NT2/D1 (cell line): ENCODE measurements around the gene FREM2.
A peak's percentile ranks its signal among the peaks of the same experiment; 100 is the strongest.

Experiments used
- DNase-seq: peaks from one replicate; pipeline ENCODE4 v3.0.0-alpha.2; 2011; ENCODE audit warnings: low read depth, low spot score
- H3K27me3 ChIP-seq: 2 replicates; pipeline ENCODE4 v1.6.0; 2011; ENCODE audit warnings: mild to moderate bottlenecking; ENCODE audit not compliant: insufficient read length, insufficient read depth
- H3K36me3 ChIP-seq: 2 replicates; pipeline ENCODE4 v1.6.1; 2011; ENCODE audit warnings: mild to moderate bottlenecking, low read length, mixed read lengths; ENCODE audit not compliant: insufficient read depth, insufficient read length
- H3K4me1 ChIP-seq: 2 replicates; pipeline ENCODE4 v1.5.1; 2011; ENCODE audit not compliant: insufficient read depth, insufficient read length
- H3K4me3 ChIP-seq: 2 replicates; pipeline ENCODE4 v1.5.1; 2011; ENCODE audit warnings: low read depth; ENCODE audit not compliant: insufficient read length
- H3K9ac ChIP-seq: 2 replicates; pipeline ENCODE4 v1.6.0; 2011; ENCODE audit warnings: low read depth; ENCODE audit not compliant: insufficient read length
- H3K9me3 ChIP-seq: 2 replicates; pipeline ENCODE4 v1.5.1; 2011; ENCODE audit warnings: mild to moderate bottlenecking, low read length; ENCODE audit not compliant: insufficient read depth
- SUZ12 ChIP-seq: IDR thresholded peaks from 2 replicates; pipeline ENCODE4 v1.6.1; 2011; ENCODE audit not compliant: insufficient read length, insufficient read depth; ENCODE audit errors: extremely low read depth
- YY1 ChIP-seq: IDR thresholded peaks from 2 replicates; pipeline ENCODE4 v1.6.1; 2011; ENCODE audit not compliant: insufficient read length, insufficient read depth
- ZNF274 ChIP-seq: IDR thresholded peaks from 2 replicates; pipeline ENCODE4 v1.6.1; 2011; ENCODE audit warnings: mild to moderate bottlenecking, low read depth, low read length

The FREM2 gene

DNA sequence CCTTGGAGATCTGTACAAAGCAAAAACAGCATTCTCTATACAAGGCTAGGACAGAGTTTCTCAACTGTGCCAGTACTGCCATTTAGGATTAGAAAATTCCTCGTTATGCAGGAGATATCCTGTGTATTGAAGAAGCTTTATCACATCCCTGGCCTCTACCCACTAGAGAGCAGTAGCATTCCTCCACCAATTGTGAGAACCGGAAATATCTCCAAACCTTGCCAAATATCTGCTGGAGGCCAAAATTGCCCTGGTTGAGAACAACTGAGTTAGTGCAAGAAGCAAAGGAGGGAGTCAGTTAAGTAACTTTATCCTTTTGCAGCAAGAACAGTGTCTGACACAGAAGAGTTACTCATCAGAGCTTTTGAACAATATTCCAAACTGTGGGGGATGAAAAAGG is 16.2 kb upstream of the FREM2 start:
- H3K4me1 ChIP-seq, result no peaks in the 10 kb centered on the region
- no peak for DNase-seq

DNA sequence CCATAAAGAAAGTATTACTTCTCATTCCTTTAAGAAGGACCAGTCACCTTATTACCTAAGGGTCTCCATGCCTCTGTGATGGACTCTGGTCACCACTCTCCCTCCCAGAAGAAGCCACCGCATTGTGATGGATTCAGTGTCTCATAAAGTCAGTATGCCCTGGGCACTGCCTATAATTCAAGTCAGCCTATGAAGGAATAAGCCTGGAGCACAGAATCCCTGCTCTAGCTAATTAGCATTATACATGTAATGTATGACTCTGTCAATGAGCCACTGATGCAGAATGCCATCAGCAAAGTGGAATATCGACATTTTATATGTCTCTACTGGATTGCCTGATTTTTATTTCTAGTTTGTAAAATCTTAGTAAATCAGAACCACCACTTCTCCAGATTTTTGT is 14.9 kb upstream of the FREM2 start:
- Histone ChIP-seq H3K27me3 (no peaks in the 10 kb centered on the region), H3K4me1 (no peaks in the 10 kb centered on the region), H3K36me3 (no peaks in the 10 kb centered on the region), H3K9ac (no peak overlapping the region), H3K9me3 (no peaks in the 10 kb centered on the region), H3K4me3 (no peak overlapping the region)
- TF ChIP-seq SUZ12 (no peak), ZNF274 (no peak), YY1 (no peak)
- DNase-seq, result no peak

More for the DNA sequence above, 16.2 kb upstream of the FREM2 start:
- no peak overlapping the region for H3K4me3 ChIP-seq
- no peak overlapping the region for H3K9ac ChIP-seq
- H3K36me3 ChIP-seq, result no peaks in the 10 kb centered on the region
- H3K27me3 ChIP-seq, result no peaks in the 10 kb centered on the region
- no peaks in the 10 kb centered on the region for H3K9me3 ChIP-seq
- TF ChIP-seq ZNF274 (no peak), SUZ12 (no peak), YY1 (no peak)

DNA sequence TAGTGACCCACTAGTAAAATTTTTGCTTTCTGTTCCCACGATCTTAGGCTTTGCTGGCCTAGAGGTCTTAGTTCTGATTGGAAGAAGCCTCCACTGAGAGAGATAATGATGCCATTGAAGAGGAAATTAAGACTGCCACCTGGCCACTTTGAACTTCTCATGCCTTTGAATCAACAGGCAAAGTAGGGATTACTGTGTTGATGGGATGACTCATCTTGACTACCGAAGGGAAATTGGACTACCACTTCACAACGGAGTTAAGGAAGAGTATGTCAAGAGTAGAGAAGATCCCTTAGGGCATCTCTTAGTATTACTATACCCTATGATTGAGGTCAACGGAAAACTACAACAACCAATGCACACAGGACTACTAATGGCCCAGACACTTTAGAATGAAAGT is 12.7 kb upstream of the FREM2 start:
- Histone ChIP-seq H3K27me3 (no peaks in the 10 kb centered on the region), H3K36me3 (no peaks in the 10 kb centered on the region), H3K9ac (no peak overlapping the region), H3K9me3 (no peaks in the 10 kb centered on the region), H3K4me3 (no peak overlapping the region), H3K4me1 (no peaks in the 10 kb centered on the region)
- TF ChIP-seq ZNF274 (no peak), YY1 (no peak), SUZ12 (no peak)
- no peak for DNase-seq

DNA sequence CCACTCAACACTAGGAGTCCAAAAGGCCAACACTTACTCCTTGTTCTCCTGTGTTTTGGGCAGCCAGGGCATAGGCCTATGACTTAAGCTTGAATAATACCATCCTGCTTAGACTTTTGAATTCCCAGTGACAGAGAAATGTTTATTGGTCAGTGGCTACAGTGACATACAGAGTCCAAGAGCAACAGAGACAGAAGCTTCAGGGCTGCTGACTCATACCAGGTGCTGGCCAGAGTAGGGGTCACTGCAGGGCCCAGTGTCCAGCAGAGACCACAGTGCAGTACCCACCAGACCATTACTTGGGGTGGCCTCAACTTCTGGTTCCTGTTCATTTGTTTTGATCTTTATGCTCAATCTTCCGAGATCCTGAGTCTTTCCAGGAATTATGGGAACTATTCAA is 6.0 kb upstream of the FREM2 start:
- H3K4me1 ChIP-seq, result no peaks in the 10 kb centered on the region
- H3K9ac ChIP-seq, result no peak overlapping the region
- H3K4me3 ChIP-seq, result no peak overlapping the region
- TF ChIP-seq YY1 (no peak), SUZ12 (no peak), ZNF274 (no peak)
- H3K27me3 ChIP-seq, result no peaks in the 10 kb centered on the region
- H3K9me3 ChIP-seq, result no peaks in the 10 kb centered on the region
- no peak for DNase-seq
- H3K36me3 ChIP-seq, result no peaks in the 10 kb centered on the region

DNA sequence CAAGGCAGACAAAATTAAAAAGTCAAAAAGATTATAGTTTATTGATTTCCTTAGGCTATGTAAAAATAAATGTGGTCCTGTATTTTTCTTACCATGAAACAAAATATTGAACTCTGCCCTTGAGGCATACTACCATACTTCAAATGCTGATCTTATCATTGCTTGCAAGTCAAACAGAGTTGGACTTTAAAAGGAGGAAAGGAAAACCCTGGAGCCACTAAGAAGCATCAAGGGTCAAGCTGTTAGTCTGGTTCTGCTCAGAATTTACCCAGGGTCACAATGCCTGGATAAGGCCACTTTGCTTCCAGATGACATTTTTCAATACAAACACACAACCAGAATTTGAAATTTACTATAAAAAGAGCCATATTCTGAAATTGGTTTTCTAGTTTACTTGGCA is 2.2 kb upstream of the FREM2 start:
- TF ChIP-seq SUZ12 (no peak), YY1 (no peak), ZNF274 (no peak)
- no peak overlapping the region for H3K4me3 ChIP-seq
- DNase-seq, result no peak
- no peaks in the 10 kb centered on the region for H3K36me3 ChIP-seq
- H3K9ac ChIP-seq, result no peak overlapping the region
- H3K9me3 ChIP-seq, result no peaks in the 10 kb centered on the region
- H3K27me3 ChIP-seq, result peaks cover 26% of the 10 kb centered on the region
- no peaks in the 10 kb centered on the region for H3K4me1 ChIP-seq

DNA sequence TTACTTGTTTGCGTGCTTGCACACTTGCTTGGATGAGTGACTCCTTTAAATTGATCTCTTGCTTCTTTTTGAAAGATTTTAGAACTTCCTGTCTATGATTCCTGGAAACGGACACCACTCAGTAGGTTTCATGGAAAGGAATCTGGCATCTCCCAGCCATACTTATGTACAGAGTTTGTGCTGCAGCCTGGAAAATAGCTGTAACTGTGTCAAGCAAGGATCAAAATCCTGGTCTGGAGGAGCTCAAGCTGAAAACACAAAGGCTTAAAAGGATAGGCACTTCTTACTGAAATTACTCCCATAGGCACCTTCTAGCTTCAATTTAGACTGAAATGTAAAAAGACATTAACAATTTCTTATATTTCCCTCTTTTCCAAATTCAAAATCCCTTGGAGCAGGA is 1.4 kb upstream of the FREM2 start:
- no peak overlapping the region for H3K4me3 ChIP-seq
- H3K27me3 ChIP-seq, result peaks cover 26% of the 10 kb centered on the region
- no peaks in the 10 kb centered on the region for H3K36me3 ChIP-seq
- H3K9ac ChIP-seq, result no peak overlapping the region
- DNase-seq, result no peak
- no peaks in the 10 kb centered on the region for H3K4me1 ChIP-seq
- no peaks in the 10 kb centered on the region for H3K9me3 ChIP-seq
- no peak for TF ChIP-seq SUZ12
- no peak for TF ChIP-seq ZNF274
- TF ChIP-seq YY1, result no peak

DNA sequence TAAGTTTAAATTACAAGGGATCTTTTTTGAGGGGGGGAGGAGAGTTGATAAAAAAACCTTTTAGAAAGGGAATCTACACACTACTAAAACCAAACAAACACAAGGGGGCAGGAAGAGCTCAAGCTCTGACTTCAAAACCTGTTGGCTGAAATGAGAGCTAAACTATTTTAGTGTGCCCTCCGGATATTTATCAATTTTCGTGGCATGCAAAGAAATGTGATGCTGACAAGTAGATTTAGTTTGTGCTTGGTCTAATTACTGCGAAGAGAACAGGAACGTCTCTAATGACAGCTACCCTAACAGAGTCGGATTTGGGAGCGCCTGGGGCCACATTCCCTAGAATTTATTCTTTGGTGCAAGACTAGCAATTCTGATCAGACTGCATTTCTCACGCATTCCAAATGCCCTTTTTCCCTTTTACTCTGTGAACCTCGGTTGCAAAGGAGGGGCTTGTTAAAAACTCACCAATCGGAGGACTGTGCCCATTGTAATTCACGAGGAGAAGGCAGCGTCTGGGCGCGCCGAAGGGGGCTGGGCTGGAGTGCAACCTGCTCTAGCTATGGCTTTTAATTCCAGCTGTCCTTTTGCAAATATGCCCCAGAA is 802 bp upstream of the FREM2 start:
- no peaks in the 10 kb centered on the region for H3K9me3 ChIP-seq

More for the DNA sequence above, 802 bp upstream of the FREM2 start:
- no peaks in the 10 kb centered on the region for H3K36me3 ChIP-seq
- H3K9ac ChIP-seq, result peak overlapping the region; percentile 21
- DNase-seq, result peak; percentile 8
- H3K27me3 ChIP-seq, result peaks cover 26% of the 10 kb centered on the region
- no peaks in the 10 kb centered on the region for H3K4me1 ChIP-seq
- no peak for TF ChIP-seq ZNF274
- TF ChIP-seq SUZ12, result no peak
- no peak for TF ChIP-seq YY1
- H3K4me3 ChIP-seq, result peak overlapping the region; percentile 78
